Measurements from ENCODE around the gene SHB.

DNA sequence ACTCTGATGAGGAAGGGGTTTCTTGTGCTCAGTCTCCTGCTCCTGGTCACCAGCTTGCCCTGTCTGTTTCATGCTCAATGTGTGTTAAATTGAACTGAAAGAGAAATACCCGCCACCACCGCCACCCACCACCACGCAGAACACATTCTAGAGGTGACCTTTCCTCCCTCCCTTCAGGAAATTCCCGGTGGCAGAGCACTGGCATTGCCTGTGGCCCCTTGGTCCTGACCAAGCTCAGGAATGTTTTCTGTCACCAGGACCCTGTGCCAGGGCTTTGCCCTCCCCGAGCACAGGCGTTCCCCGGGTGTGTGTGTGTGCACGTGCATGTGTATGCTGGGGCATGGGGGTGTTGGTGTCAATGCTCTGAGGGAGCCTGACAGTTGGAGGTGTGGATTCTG, 154.9 kb downstream of the SHB start:
- TF ChIP-seq POLR2A (IDR thresholded peaks at IDR 0.05): no peak
- TF ChIP-seq, protein P1, sequence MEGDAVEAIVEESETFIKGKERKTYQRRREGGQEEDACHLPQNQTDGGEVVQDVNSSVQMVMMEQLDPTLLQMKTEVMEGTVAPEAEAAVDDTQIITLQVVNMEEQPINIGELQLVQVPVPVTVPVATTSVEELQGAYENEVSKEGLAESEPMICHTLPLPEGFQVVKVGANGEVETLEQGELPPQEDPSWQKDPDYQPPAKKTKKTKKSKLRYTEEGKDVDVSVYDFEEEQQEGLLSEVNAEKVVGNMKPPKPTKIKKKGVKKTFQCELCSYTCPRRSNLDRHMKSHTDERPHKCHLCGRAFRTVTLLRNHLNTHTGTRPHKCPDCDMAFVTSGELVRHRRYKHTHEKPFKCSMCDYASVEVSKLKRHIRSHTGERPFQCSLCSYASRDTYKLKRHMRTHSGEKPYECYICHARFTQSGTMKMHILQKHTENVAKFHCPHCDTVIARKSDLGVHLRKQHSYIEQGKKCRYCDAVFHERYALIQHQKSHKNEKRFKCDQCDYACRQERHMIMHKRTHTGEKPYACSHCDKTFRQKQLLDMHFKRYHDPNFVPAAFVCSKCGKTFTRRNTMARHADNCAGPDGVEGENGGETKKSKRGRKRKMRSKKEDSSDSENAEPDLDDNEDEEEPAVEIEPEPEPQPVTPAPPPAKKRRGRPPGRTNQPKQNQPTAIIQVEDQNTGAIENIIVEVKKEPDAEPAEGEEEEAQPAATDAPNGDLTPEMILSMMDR (IDR thresholded peaks at IDR 0.05): no peak
